ENCODE data around the gene DMAP1.

DMAP1 gene

GRCh38 chr1:44237721-44238457, 24.6 kb downstream of the DMAP1 start (continued):
- TF ChIP-seq TSHZ1 (tag by site-specific recombination; IDR thresholded peaks at IDR 0.05; ENCODE audit: borderline replicate concordance) (peak; percentile 88; the same call in 1 of the 2 replicates), ELK4 (IDR thresholded peaks at IDR 0.05; ENCODE audit: borderline replicate concordance, low read depth, low read length) (no peak), SP7 (tag by site-specific recombination; IDR thresholded peaks at IDR 0.05) (peak; percentile 98), GLI2 (tag by site-specific recombination; IDR thresholded peaks at IDR 0.05; ENCODE audit: borderline replicate concordance, low read depth) (no peak; the same call in 1 of the 2 replicates), KLF17 (tag by site-specific recombination; IDR thresholded peaks at IDR 0.05) (peak; percentile 99), KLF9 (tag by site-specific recombination; IDR thresholded peaks at IDR 0.05; ENCODE audit: low read depth) (peak; percentile 95), GFI1B (tag by site-specific recombination; IDR thresholded peaks at IDR 0.05) (peak; percentile 68; the same call in 1 of the 2 replicates), ZNF449 (tag by site-specific recombination; IDR thresholded peaks at IDR 0.05) (peak; percentile 29; the same call in 1 of the 2 replicates), ZNF560 (tag by site-specific recombination; IDR thresholded peaks at IDR 0.05; ENCODE audit: borderline replicate concordance) (no peak), ZNF112 (tag by site-specific recombination; IDR thresholded peaks at IDR 0.05) (no peak), ZNF677 (tag by site-specific recombination; IDR thresholded peaks at IDR 0.05) (0 out of 2 replicates have a peak, but pooled peaks have one; percentile 30), ZNF132 (tag by site-specific recombination; IDR thresholded peaks at IDR 0.05; ENCODE audit: borderline replicate concordance) (no peak), ZNF776 (tag by site-specific recombination; IDR thresholded peaks at IDR 0.05; ENCODE audit: borderline replicate concordance) (no peak), ZNF157 (tag by site-specific recombination; IDR thresholded peaks at IDR 0.05) (no peak), YY1 (tag by site-specific recombination; IDR thresholded peaks at IDR 0.05) (peak; percentile 84), ZNF645 (tag by site-specific recombination; IDR thresholded peaks at IDR 0.05) (no peak), EGR2 (tag by site-specific recombination; IDR thresholded peaks at IDR 0.05; ENCODE audit: low read depth) (peak; percentile 98), BCL11B (tag by site-specific recombination; IDR thresholded peaks at IDR 0.05; ENCODE audit: low read depth) (peak; percentile 90), ZBTB48 (tag by site-specific recombination; IDR thresholded peaks at IDR 0.05) (peak; percentile 75; the same call in 1 of the 2 replicates), PATZ1 (tag by site-specific recombination; IDR thresholded peaks at IDR 0.05) (peak; percentile 98), ZNF280D (tag by site-specific recombination; IDR thresholded peaks at IDR 0.05) (no peak), ZBTB26 (tag by site-specific recombination; optimal IDR thresholded peaks at IDR 0.05) (peak; percentile 29), ZSCAN30 (tag by site-specific recombination; IDR thresholded peaks at IDR 0.05) (peak; percentile 98)

Measured in HEK293 (cell line).